Lung (tissue), 12 donors: ENCODE data around the gene TMEM167A. TPM values are rescaled to one million over a fixed set of nuclear protein-coding genes. Genes with fewer than 3 reads are reported as not detected.

ENCODE experiments used
- ATAC-seq: fragments of 200-7000 bp; cut with Tn5 transposase; one replicate; pipeline ENCODE4 v1.9.1; 2020; ENCODE audit warnings: moderate number of reproducible peaks; ENCODE audit not compliant: insufficient read depth, low FRiP score
- DNase-seq, 3 donors: peaks; one replicate each; pipeline ENCODE4 v3.0.0-alpha.2; 2013 to 2017
- H3K27ac ChIP-seq, 2 donors: one replicate each; pipeline ENCODE4 v1.5.1; 2013; ENCODE audit warnings: mild to moderate bottlenecking in 2 of 2, moderate library complexity in 2 of 2, control low read depth in 1 of 2, inconsistent platforms in 1 of 2, low read depth in 1 of 2, low read length in 1 of 2
- H3K27me3 ChIP-seq, 3 donors: one replicate each; pipeline ENCODE4 v1.5.1; 2013; ENCODE audit warnings: low read length in 2 of 3; ENCODE audit not compliant: control insufficient read depth in 3 of 3, insufficient read depth in 3 of 3
- H3K36me3 ChIP-seq, 4 donors: one replicate each; pipeline ENCODE4 v1.5.1; 2013; ENCODE audit warnings: low read length in 4 of 4, mild to moderate bottlenecking in 1 of 4, moderate library complexity in 1 of 4; ENCODE audit not compliant: control insufficient read depth in 4 of 4, insufficient read depth in 4 of 4
- H3K4me1 ChIP-seq, 5 donors: one replicate each; pipeline ENCODE4 v1.5.1; 2013; ENCODE audit warnings: low read length in 5 of 5, mild to moderate bottlenecking in 2 of 5, moderate library complexity in 1 of 5; ENCODE audit not compliant: control insufficient read depth in 5 of 5, insufficient read depth in 5 of 5
- H3K4me3 ChIP-seq: one replicate; pipeline ENCODE4 v1.5.1; 2013; ENCODE audit warnings: mild to moderate bottlenecking, control low read depth, moderate library complexity
- H3K9ac ChIP-seq, 2 donors: one replicate each; pipeline ENCODE4 v1.5.1; 2013; ENCODE audit warnings: low read length in 2 of 2, control low read depth in 1 of 2; ENCODE audit not compliant: insufficient read depth in 1 of 2
- H3K9me3 ChIP-seq, 4 donors: one replicate each; pipeline ENCODE4 v1.5.1; 2013; ENCODE audit warnings: low read length in 3 of 4, mild to moderate bottlenecking in 1 of 4, moderate library complexity in 1 of 4; ENCODE audit not compliant: control insufficient read depth in 4 of 4, insufficient read depth in 3 of 4
- WGBS, 2 donors: extraction: QIAGEN DNeasy Blood & Tissue Kit; methylation state at CpG; one replicate each; pipeline ENCODE4 v1.1.7; 2013; 5-methylcytosine and 5-hydroxymethylcytosine counted together
- polyA plus RNA-seq, 2 donors: library from polyadenylated mRNA; stranded (reverse); fragments of 200-250 nt; gene quantifications; one replicate each; pipeline ENCODE4 v1.2.1, GENCODE V29; 2013
- total RNA-seq, 2 donors: library from RNA; depleted of rRNA in 1 of 2; stranded (reverse); fragments of >200 nt in 1 of 2; gene quantifications; one replicate each; pipeline ENCODE4 v1.2.1, GENCODE V29; 2014 to 2021
- TF ChIP-seq, protein P1 (sequence below): IDR thresholded peaks from 2 replicates; pipeline ENCODE4 v1.5.1; 2012; ENCODE audit warnings: mild to moderate bottlenecking; ENCODE audit errors: control extremely low read depth, extremely low read depth
- donor health status: control.
- donor health status: control.
- donor health status: Bipolar disorder and iron deficiency.
- donor health status: healthy.
- donor health status: DM: yes; HTN: yes; CAD: no.

TMEM167A gene
- total and polyA plus RNA-seq, 4 donors = 32.2 to 75.7 (median 63.5) TPM

DNA sequence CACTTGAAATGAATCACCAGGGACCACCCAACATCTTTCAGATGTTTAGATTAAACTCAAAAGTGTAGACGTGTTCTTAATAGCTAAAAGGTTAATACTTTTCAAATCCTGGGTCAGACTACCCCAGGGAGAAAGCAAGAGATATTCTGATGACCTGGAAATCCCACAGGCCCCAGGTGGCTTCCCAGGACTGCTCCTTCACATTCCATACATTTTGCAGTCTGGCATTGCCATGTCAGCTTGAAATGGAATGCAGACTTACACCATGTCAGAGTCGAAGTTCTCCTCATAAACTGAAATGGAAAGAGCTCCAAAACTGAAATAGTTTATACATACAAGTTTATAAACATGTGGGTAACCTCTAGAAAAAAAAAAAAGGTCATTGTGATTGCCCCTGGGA is 61.5 kb downstream of the TMEM167A start:
- Histone ChIP-seq H3K4me1 (no peaks in the 10 kb centered on the region), H3K36me3 (no peaks in the 10 kb centered on the region), H3K4me3 (no peak overlapping the region), H3K9me3 (no peaks in the 10 kb centered on the region), H3K27ac (no peak overlapping the region), H3K27me3 (peaks cover 0 to 4% (median 0%) of the 10 kb centered on the region in 3 donors), H3K9ac (no peak overlapping the region)
- TF ChIP-seq, protein P1, sequence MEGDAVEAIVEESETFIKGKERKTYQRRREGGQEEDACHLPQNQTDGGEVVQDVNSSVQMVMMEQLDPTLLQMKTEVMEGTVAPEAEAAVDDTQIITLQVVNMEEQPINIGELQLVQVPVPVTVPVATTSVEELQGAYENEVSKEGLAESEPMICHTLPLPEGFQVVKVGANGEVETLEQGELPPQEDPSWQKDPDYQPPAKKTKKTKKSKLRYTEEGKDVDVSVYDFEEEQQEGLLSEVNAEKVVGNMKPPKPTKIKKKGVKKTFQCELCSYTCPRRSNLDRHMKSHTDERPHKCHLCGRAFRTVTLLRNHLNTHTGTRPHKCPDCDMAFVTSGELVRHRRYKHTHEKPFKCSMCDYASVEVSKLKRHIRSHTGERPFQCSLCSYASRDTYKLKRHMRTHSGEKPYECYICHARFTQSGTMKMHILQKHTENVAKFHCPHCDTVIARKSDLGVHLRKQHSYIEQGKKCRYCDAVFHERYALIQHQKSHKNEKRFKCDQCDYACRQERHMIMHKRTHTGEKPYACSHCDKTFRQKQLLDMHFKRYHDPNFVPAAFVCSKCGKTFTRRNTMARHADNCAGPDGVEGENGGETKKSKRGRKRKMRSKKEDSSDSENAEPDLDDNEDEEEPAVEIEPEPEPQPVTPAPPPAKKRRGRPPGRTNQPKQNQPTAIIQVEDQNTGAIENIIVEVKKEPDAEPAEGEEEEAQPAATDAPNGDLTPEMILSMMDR = no peak
- DNase-seq (no peak), ATAC-seq (no peak)
- WGBS, 2 donors = 39 to 69% methylated on average over 2 of the region's 2 CpGs

DNA sequence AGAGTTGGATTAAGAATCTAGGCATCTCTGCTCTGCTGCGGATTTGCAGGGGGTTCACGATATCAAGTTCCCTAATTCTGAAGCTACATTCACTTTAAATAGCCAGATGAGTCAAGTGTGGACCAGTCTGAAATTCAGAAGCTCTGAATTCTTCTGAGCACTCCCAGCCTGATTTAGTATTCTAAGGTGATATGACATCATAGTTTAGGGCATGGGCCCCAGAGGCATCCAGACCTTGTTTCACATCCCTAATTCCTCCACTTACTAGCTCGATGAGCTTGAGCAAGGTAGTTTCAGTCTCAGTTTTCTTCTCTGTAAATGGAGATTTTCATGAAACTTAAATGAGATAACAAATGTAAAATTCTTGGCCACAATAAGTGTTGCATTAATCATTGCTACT is 65.2 kb downstream of the TMEM167A start:
- no peaks in the 10 kb centered on the region for H3K36me3 ChIP-seq
- no peak for DNase-seq
- TF ChIP-seq, protein P1 = no peak
- H3K9ac ChIP-seq = no peak overlapping the region
- ATAC-seq = no peak
- no peaks in the 10 kb centered on the region for H3K27me3 ChIP-seq
- H3K4me1 ChIP-seq = no peaks in the 10 kb centered on the region
- H3K27ac ChIP-seq = no peak overlapping the region
- H3K4me3 ChIP-seq = no peak overlapping the region
- WGBS, 2 donors = 84 to 88% methylated on average over 3 of the region's 3 CpGs
- no peaks in the 10 kb centered on the region for H3K9me3 ChIP-seq

DNA sequence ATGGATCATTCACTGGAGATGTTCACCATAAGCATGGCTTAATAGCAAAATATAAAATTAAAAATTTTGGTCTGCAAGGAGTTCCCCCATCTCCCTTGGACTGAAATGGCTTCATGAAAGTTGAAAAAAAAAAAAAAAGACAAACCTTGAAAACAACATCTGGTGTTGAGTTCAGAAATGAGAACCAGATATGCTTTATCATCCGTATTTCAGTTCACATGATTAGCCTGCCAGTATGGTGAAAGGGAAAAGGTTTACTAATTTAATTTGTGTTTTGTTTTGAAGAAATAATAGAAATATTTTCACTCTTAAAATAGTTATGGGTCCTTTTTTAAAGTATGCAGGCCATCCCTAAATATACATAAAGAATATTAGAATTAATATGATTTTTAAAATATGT is 67.8 kb downstream of the TMEM167A start:
- 63 to 77% methylated on average over 1 of the region's 1 CpG for WGBS, 2 donors
- no peak overlapping the region for H3K9ac ChIP-seq
- H3K27me3 ChIP-seq = no peaks in the 10 kb centered on the region
- DNase-seq (no peak), ATAC-seq (no peak)
- TF ChIP-seq, protein P1 = no peak
- no peaks in the 10 kb centered on the region for H3K36me3 ChIP-seq
- no peak overlapping the region for H3K27ac ChIP-seq
- H3K4me3 ChIP-seq = no peak overlapping the region
- H3K4me1 ChIP-seq = no peaks in the 10 kb centered on the region
- no peaks in the 10 kb centered on the region for H3K9me3 ChIP-seq

DNA sequence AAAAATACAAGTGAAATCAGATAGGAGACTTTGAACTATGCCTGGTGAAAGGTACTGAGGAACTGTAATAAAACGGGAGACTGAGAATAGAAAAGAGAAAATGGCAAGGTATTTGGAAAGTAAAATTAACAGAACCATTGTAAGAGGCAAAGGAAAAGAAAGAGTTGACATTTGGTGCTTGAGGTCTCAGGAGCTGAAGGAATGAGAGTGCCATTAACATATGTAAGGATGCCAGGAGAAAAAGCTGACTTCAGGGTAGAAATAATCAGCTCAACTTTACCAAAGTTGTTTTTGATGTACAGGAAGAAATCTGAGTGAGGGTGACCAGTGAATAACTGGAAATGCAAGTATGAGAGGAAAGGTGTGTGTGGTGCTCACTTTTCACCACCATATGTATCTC is 69.4 kb downstream of the TMEM167A start:
- Histone ChIP-seq H3K9me3 (no peaks in the 10 kb centered on the region), H3K4me3 (no peak overlapping the region), H3K9ac (no peak overlapping the region), H3K4me1 (no peaks in the 10 kb centered on the region), H3K27ac (no peak overlapping the region), H3K27me3 (no peaks in the 10 kb centered on the region), H3K36me3 (no peaks in the 10 kb centered on the region)
- ATAC-seq = no peak
- TF ChIP-seq, protein P1 = no peak
- DNase-seq = no peak
- 79 to 97% methylated on average over 1 of the region's 1 CpG for WGBS, 2 donors
